ENCODE data around the gene MS4A2.
"Not testable (repeated sequence)": the region's sequence is repeated elsewhere in the genome, so short reads cannot be mapped to it uniquely, and the experiment has no call there.

MS4A2 gene

GRCh38 chr11:60088364-60088763 is at the start of gene MS4A2:
TSS of gene MS4A2 (plus strand) at chr11:60088664. CDS start at chr11:60088766, 102 bp downstream.
- DNase-seq, result no peak

DNA sequence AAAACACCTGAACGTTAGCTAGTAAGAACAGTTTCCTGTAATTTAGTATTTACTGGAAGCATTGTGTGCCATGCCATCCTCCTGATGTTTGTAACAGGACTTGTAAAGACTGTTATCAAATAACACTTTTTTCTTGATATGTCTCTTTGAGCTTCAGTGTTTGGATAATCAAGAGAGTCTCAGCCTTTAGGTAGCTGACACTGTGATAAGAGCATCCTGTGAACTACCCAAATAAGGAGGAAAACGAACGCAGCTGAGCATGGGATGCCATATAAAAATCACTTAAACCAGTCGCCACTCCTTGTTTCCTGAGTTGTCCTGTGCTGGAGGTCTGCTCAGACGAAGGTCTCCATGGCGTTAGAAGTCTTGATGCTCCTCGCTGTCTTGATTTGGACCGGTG is 48.4 kb upstream of the MS4A2 start, which contains the start of gene OOSP2:
Gene OOSP2 (plus strand): TSS at position 301 of the 400 bp plus-strand sequence. CDS start 51 bp downstream, at position 352.
- no peak for DNase-seq

DNA sequence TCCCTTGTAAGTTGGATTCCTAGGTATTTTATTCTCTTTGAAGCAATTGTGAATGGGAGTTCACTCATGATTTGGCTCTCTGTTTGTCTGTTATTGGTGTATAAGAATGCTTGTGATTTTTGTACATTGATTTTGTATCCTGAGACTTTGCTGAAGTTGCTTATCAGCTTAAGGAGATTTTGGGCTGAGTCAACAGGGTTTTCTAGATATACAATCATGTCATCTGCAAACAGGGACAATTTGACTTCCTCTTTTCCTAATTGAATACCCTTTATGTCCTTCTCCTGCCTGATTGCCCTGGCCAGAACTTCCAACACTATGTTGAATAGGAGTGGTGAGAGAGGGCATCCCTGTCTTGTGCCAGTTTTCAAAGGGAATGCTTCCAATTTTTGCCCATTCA is 38.0 kb upstream of the MS4A2 start:
- not testable (repeated sequence) for DNase-seq

DNA sequence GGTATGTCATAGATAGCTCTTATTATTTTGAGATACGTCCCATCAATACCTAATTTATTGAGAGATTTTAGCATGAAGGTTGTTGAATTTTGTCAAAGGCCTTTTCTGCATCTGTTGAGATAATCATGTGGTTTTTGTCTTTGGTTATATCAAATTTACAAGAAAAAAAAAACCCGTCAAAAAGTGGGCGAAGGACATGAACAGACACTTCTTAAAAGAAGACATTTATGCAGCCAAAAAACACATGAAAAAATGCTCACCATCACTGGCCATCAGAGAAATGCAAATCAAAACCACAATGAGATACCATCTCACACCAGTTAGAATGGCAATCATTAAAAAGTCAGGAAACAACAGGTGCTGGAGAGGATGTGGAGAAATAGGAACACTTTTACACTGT is 37.6 kb upstream of the MS4A2 start:
- DNase-seq, result not testable (repeated sequence)

GRCh38 chr11:60056349-60056969 is 32.0 kb upstream of the MS4A2 start, which contains the start of gene MS4A3:
TSS of gene MS4A3 (plus strand) at chr11:60056665. CDS start at chr11:60061161, 4,496 bp downstream.
- DNase-seq, result no peak

DNA sequence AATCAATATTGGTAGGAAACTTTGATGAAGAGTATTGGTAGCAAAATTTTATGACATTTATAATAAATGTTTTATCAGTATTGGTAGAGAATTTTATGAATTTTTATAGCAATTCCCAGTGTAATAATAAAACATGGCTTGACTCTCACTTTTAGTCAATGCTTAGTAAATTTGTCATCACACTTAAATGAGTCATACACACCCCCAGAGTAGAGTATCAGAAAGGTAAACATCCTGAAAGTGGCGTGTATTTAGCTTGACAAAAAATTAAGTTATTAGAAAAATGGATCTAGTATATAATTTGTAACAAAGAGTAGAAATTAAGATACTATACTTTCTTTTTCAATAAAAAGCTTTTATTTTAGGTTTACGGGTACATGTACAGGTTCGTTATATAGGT is 29.4 kb upstream of the MS4A2 start:
- DNase-seq, result no peak

DNA sequence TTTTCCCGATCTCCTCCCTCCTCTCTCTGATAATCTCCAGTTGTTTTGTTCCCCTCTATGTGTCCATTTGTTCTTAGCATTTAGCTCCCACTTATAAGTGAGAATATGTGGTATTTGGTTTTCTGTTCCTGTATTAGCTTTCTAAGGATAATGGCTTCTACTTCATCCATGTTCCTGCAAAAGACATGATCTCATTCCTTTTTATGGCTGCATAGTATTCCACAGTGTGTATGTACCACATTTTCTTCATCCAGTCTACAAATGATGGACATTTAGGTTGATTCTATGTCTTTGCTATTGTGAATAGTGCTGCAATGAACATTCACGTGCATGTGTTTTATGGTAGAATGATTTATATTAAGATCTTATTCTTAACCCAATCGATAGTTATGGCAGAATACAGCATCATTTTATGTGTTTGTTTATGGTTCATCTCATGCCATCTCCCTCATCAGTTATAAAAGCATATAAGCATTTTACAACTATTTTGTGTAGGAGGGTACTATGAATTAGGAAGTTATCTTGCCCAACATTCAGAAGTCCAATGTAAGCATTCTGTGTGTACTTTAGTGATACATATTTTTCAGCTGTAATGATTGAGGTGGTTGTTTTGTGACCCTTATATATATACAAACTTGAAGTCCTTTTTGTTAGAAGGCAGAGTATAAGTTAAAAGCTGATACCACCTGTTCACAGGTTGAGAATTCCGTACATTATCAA is 28.8 kb upstream of the MS4A2 start:
- no peak for DNase-seq

DNA sequence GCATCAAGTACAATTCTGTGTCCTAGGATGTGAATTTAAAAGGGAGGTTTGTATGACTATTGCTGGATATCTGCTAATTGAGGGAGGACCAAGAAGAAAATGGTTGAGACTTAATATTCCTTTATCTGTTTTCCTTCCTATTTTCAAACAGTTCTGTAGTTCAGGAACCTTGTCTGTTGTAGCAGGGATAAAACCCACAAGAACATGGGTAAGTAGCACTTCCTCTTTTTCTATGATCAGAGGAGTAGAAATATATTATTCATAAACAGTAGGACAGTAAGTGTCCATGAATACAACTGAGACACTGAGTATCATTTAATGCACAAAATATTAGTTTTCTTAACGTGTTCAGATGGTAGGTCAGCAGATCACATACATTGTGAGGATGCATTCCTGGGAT is 24.4 kb upstream of the MS4A2 start:
- DNase-seq, result no peak

DNA sequence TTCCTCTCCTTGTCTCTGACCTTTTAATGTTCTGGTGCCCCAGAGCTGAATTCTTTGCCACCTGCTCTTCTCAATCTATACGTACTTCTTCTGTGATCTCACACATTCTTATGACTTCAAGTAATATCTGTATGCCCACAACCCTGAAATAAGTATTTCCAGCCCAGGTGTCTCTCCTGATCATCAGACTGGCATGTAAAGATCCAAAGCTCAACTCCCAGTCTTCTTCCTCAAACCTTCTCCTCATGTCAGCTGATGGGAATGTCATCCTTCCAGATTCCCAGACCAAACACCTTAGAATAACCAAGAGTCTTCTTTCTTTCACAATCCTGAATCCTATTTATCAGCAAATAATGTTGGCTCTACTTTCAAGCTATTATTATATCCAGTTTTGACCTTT is 22.7 kb upstream of the MS4A2 start:
- DNase-seq, result no peak

DNA sequence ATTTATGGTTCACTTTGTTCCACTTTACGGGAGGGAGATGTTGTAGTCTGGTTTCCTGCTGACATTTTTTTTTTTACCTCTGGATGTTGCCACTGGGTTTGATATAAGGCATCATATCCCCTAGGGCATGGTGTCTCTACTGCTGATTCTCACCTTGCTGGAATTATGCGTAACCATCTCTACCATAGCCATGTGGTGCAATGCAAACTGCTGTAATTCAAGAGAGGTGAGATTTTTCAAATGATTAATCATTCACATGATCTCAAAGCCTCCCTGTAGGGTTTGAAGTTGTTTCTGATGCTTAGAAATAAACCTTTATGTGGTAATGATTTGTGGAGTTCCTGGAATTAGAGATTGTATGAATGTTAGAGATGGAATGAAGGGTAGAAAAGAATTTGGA is 19.0 kb upstream of the MS4A2 start:
- DNase-seq, result no peak

DNA sequence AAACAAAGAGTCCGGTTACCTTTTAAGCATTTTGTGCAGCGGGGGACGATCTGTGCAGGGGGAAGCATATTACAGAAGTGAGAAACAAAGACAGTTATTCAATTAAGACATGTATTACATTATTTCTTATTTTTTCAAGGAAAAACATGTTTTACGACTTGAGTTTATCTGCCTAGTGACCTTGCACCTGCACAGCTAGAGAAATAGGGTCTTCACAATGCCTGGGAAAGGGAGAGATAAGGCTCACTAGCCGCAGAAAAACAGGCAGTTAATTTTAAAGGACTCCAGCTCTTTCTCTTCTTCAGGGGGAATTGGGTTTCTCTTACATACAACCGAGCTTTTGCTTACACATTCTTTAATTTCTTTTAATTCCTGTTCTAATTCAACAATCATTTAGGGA is 16.8 kb upstream of the MS4A2 start:
- DNase-seq, result not testable (repeated sequence)

DNA sequence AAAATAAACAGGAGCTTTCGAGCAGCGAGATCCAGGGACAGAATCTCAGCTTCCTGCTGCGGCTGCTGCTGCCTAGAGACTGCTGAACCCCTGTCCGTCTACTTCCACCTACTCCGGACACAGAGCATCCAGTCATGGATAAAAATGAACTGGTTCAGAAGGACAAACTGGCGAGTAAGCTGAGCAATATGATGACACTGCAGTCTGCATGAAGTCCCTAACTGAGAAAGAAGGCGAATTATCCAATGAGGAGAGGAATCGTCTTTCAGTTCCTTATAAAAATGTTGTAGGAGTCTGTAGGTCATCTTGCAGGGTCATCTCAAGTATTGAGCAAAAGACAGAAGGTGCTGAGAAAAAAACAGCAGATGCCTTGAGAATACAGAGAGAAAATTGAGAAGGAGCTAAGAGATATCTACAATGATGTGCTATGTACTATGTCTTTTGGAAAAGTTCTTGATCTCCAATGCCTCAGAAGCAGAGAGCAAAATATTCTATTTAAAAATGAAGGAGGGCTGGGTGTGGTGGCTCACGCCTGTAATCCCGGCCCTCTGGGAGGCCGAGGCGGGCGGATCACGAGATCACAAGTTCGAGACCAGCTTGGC is 11.1 kb upstream of the MS4A2 start:
- DNase-seq, result no peak

DNA sequence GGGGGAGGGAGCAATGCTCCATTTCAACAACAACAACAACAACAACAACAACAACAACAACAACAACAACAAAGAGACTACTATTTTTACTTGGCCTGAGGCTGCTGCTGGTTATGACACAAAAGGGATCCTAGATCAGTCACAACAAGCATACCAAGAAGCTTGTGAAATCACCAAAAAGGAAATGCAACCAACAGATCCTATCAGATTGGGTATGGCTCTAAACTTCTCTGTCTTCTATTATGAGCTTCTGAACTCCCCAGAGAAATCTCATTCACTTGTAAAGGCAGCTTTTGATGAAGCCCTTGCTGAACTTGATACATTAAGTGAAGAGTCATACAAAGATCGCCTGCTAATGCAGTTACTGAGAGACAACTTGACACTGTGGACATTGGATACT is 10.5 kb upstream of the MS4A2 start:
- no peak for DNase-seq

DNA sequence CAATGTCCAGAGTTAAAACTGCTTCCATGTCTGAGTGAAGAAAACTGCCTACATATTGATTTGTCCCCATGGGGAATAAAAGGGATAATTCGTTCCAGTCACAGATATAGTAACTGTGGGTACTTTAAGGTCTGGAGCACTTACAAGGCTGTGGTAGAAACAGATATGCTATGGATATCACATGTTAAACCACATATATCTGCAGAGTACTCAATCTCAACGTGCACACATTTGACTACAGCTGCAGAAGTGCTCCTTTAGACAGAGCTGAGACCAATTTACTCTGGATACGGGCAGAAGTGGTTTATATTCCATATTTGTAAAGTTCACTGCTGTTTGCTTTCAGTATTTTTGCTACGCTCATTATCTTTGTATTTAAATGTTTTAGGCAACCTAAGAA is 9.7 kb upstream of the MS4A2 start:
- no peak for DNase-seq

GRCh38 chr11:60080535-60080934 is 7.9 kb upstream of the MS4A2 start:
- no peak for DNase-seq

- no peak for DNase-seq
Measured at GRCh38 chr11:60084631-60085273, 3.7 kb upstream of the MS4A2 start.

- no peak for DNase-seq
Measured at GRCh38 chr11:60085909-60086308, 2.6 kb upstream of the MS4A2 start.

GRCh38 chr11:60087239-60087638 is 1.2 kb upstream of the MS4A2 start:
- no peak for DNase-seq

- no peak for DNase-seq
Measured at GRCh38 chr11:60095477-60096120, 7.1 kb downstream of the MS4A2 start.

- DNase-seq, result no peak
Measured at GRCh38 chr11:60097189-60097588, 8.7 kb downstream of the MS4A2 start.

DNA sequence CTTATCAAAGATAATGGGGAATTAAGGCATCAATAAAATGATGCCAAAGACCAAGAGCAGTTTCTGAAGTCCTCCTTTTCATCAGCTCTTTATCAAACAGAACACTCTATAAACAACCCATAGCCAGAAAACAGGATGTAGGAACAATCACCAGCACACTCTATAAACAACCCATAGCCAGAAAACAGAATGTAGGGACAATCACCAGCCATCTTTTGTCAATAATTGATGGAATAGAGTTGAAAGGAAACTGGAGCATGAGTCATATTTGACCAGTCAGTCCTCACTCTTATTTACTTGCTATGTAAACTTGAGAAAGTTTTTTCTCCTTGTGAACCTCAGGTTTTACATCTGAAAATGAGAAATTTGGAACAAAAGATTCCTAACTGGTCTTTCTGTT is 10.0 kb downstream of the MS4A2 start:
- no peak for DNase-seq

- DNase-seq, result no peak
Measured at GRCh38 chr11:60100516-60100915, 12.1 kb downstream of the MS4A2 start.

- DNase-seq, result not testable (repeated sequence)
Measured at GRCh38 chr11:60101368-60101767, 12.9 kb downstream of the MS4A2 start.

Measured in T1000 (cell line).